K562 (cell line): ENCODE results near the gene UBE2E1. TPM values are rescaled to one million over a fixed set of nuclear protein-coding genes. Genes with fewer than 3 reads are reported as not detected.
A peak's percentile ranks its signal among the peaks of the same experiment; 100 is the strongest.

Experiments
- ATAC-seq: fragments of 200-7000 bp; cut with Tn5 transposase; 3 replicates; pipeline ENCODE4 v1.9.1; 2020; ENCODE audit warnings: moderate library complexity
- BruUV-seq: library from RNA; stranded (reverse); fragments of 400-500 nt; replicated peaks from 2 replicates; lab custom pipeline; 2021; lab: Mats Ljungman, UMichigan
- CTCF ChIA-PET: fragments of 300-600 bp; formaldehyde crosslinking; extraction: SDS; loops from one replicate; lab custom pipeline; 2021; ENCODE audit warnings: low intra/inter-chr PET ratio; lab: Yijun Ruan, JAX
- POLR2A ChIA-PET: fragments of 300-600, 350-650 bp; sonication (Branson Sonifier 250); formaldehyde crosslinking; extraction: SDS; loops from one replicate; lab custom pipeline; 2021; ENCODE audit warnings: antibody characterized with exemption, inconsistent platforms; lab: Yijun Ruan, JAX
- DNase-seq, 4 experiments: peaks; one replicate each; pipeline versions ENCODE4 v3.0.0 to v3.0.0-alpha.2; 2011 to 2018; ENCODE audit warnings: low spot score in 3 of 4, mixed read lengths in 3 of 4; ENCODE audit errors: extremely low read depth in 1 of 4
- FAIRE-seq: peaks from 2 replicates; lab custom pipeline; 2011; peaks lifted over from hg19 to GRCh38; lab: Jason Lieb, UNC
- H2AFZ ChIP-seq: 2 replicates; pipeline ENCODE4 v1.6.0; 2011; ENCODE audit warnings: low read depth, low read length, control low read depth, inconsistent platforms
- H3K27ac ChIP-seq: fragments of 200-600 bp; 3 replicates; pipeline ENCODE4 v1.8.0; 2011; ENCODE audit warnings: low read depth, mild to moderate bottlenecking, control low read depth, inconsistent platforms, low read length, moderate library complexity, mixed read lengths; ENCODE audit errors: extremely low read depth
- H3K27me3 ChIP-seq, 2 experiments: fragments of 300-600 bp in 1 of 2; 2 replicates in 1 of 2; 3 replicates in 1 of 2; pipeline versions ENCODE4 v1.6.0 to v1.8.0; 2011; ENCODE audit warnings: inconsistent platforms in 2 of 2, low read length in 2 of 2, mild to moderate bottlenecking in 1 of 2, mixed read lengths in 1 of 2, moderate library complexity in 1 of 2; ENCODE audit not compliant: control insufficient read depth in 2 of 2, insufficient read depth in 2 of 2
- H3K36me3 ChIP-seq: fragments of 300-600 bp; 3 replicates; pipeline ENCODE4 v1.8.0; 2011; ENCODE audit warnings: mild to moderate bottlenecking, low read length, inconsistent platforms; ENCODE audit not compliant: control insufficient read depth, insufficient read depth
- H3K4me1 ChIP-seq, 2 experiments: fragments of 200-600 bp in 1 of 2; replicated peaks in 1 of 2; 2 replicates in 1 of 2; 3 replicates in 1 of 2; pipeline versions ENCODE4 v1.5.1 to v1.8.0; 2011; ENCODE audit warnings: inconsistent platforms in 2 of 2, low read length in 2 of 2, mild to moderate bottlenecking in 1 of 2, mixed read lengths in 1 of 2, moderate library complexity in 1 of 2; ENCODE audit not compliant: control insufficient read depth in 2 of 2, insufficient read depth in 2 of 2
- H3K4me2 ChIP-seq: 2 replicates; pipeline ENCODE4 v1.6.1; 2011; ENCODE audit warnings: low read length, control low read depth, inconsistent platforms, mixed read lengths; ENCODE audit not compliant: insufficient read depth
- H3K4me3 ChIP-seq: fragments of 200-600 bp; sonication (generic), shearing (Covaris generic); 2 replicates; pipeline ENCODE4 v1.5.1; 2016; ENCODE audit warnings: control low read depth, inconsistent platforms
- H3K79me2 ChIP-seq: fragments of 200-600 bp; 3 replicates; pipeline ENCODE4 v1.8.0; 2011; ENCODE audit warnings: low read length, inconsistent platforms; ENCODE audit not compliant: control insufficient read depth, insufficient read depth
- H3K9ac ChIP-seq, 2 experiments: 2 replicates each; pipeline versions ENCODE4 v1.6.0 to v1.6.1; 2011; ENCODE audit warnings: low read depth in 2 of 2, low read length in 2 of 2, control low read depth in 1 of 2, inconsistent platforms in 1 of 2, mild to moderate bottlenecking in 1 of 2, mixed read lengths in 1 of 2; ENCODE audit not compliant: insufficient read depth in 1 of 2
- H3K9me1 ChIP-seq: one replicate; pipeline ENCODE4 v1.6.0; 2011; ENCODE audit warnings: inconsistent platforms, mild to moderate bottlenecking, low read length, moderate library complexity; ENCODE audit not compliant: control insufficient read depth, insufficient read depth
- H3K9me3 ChIP-seq: replicated peaks from 2 replicates; pipeline ENCODE4 v1.5.1; 2011; ENCODE audit warnings: low read depth, low read length, inconsistent platforms; ENCODE audit not compliant: control insufficient read depth, insufficient read depth
- H4K20me1 ChIP-seq: replicated peaks from 2 replicates; pipeline ENCODE4 v1.6.1; 2011; ENCODE audit warnings: low read length, inconsistent platforms, mixed read lengths; ENCODE audit not compliant: control insufficient read depth, insufficient read depth
- NFATC3 ChIP-seq: fragments of 450-650 bp; IDR thresholded peaks from 2 replicates; pipeline ENCODE4 v1.6.1; 2017; ENCODE audit warnings: mild to moderate bottlenecking
- PHB ChIP-seq: fragments of 250-450 bp; sonication (Bioruptor Pico); IDR thresholded peaks from 2 replicates; pipeline ENCODE4 v1.5.0; 2021
- PML ChIP-seq: IDR thresholded peaks from 2 replicates; pipeline ENCODE4 v1.6.1; 2012; ENCODE audit warnings: low read length, inconsistent platforms
- PRMT5 ChIP-seq: sonication (generic); formaldehyde crosslinking; IDR thresholded peaks from 2 replicates; pipeline ENCODE4 v1.5.0; 2020; ENCODE audit warnings: missing genetic modification reagents
- PRPF4 ChIP-seq: fragments of 200-400 bp; formaldehyde crosslinking; IDR thresholded peaks from one replicate; pipeline ENCODE4 v1.6.1; 2017; ENCODE audit warnings: low read length, low read depth, mild to moderate bottlenecking; ENCODE audit not compliant: insufficient read depth, poor library complexity, severe bottlenecking
- SAFB ChIP-seq: fragments of 200-400 bp; formaldehyde crosslinking; IDR thresholded peaks from 2 replicates; pipeline ENCODE4 v1.6.1; 2017; ENCODE audit warnings: low read depth, low read length, borderline replicate concordance
- ZEB2 ChIP-seq: fragments of 450-650 bp; IDR thresholded peaks from 2 replicates; pipeline ENCODE4 v1.6.1; 2016
- ZNF217 ChIP-seq: sonication (generic); formaldehyde crosslinking; IDR thresholded peaks from 2 replicates; pipeline ENCODE4 v1.8.0; 2022; ENCODE audit warnings: mild to moderate bottlenecking, missing genetic modification reagents
- WGBS: fragments of 100-300 bp; shearing (Covaris generic); methylation state at CpG from one replicate; pipeline ENCODE4 v1.1.6; 2016; ENCODE audit warnings: low coverage, mixed read lengths; ENCODE audit not compliant: insufficient coverage; ENCODE audit errors: missing lambda C conversion rate; 5-methylcytosine and 5-hydroxymethylcytosine counted together
- in situ Hi-C: fragments of 300-500 bp; cut with MboI; formaldehyde crosslinking; loops from 4 replicates; pipeline ENCODE4 v1.15.0; 2018; ENCODE audit warnings: inconsistent platforms, mixed read lengths
- intact Hi-C: fragments of 100-400 bp; cut with micrococcal nuclease; formaldehyde crosslinking; loops from 2 replicates; pipeline ENCODE4 v1.14.2; 2022
- polyA plus RNA-seq, 8 experiments: library from polyadenylated mRNA; depleted of rRNA in 4 of 8; stranded (reverse) in 5 of 8; unstranded in 3 of 8; fragments of >200 nt; fragmentation: Nextera tagmentation in 2 of 8; fragmentation: Illumina TruSeq in 1 of 8; extraction: Ambion mirVana in 2 of 8; extraction: Trizol in 1 of 8; gene quantifications; 2 replicates each; pipeline versions ENCODE4 v1.2.1 to v1.2.3, GENCODE V29; 2011 to 2014; ENCODE audit warnings: inconsistent platforms in 1 of 8, missing spikeins in 1 of 8
- total RNA-seq, 7 experiments: library from RNA; depleted of rRNA in 6 of 7; stranded (reverse); fragments of >200 nt in 6 of 7; fragmentation: Illumina TruSeq in 2 of 7; extraction: Trizol in 2 of 7; gene quantifications; 2 replicates each; pipeline versions ENCODE4 v1.2.1 to v1.2.3, GENCODE V29; 2011 to 2021; ENCODE audit warnings: low replicate concordance in 1 of 7
- TF ChIP-seq, protein P1 (sequence below): fragments of 250-450 bp; sonication (Bioruptor Pico); IDR thresholded peaks from 2 replicates; pipeline ENCODE4 v1.9.0; 2021; ENCODE audit warnings: mild to moderate bottlenecking, inconsistent platforms

The UBE2E1 gene
- total and polyA plus RNA-seq, 9 of the 15 experiments (the other 6 are each of a cell fraction or from before 2014, with no cell fraction given), result 54.4 to 294 (median 165) TPM

DNA sequence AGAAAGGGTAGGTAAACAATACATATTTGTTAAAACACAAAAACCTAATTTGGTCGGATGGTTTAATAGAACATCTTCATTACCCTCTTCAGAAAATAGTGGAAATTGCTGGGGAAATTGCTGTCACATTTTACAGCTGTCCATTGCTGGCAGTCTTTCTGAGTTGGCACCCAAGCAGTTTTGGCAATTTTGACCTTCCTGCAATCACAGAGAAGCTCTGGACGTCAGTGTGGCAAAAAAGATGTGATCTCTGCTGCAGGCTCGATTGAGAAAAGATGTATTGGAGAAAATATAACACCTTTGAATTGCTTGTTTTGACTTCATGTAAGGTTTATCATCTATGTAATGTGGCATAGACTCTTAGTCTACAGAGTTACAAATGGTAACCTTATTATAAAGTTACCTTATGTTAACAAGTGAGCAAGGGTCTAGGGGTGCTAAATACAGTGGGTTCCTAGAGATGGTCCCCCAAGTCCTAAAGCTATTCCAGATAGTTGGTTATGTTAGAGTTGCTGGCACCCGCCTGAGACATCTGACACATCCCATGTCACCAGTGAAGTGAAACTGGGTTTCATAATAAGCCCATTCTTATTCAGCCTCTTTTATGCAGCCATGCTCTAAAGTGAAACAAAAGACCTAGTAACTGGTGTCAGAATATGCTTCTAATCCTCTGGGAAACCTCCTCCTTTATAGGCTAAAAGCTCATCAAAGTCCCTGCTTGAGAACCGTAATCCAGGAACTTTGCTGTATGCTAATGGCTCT is 14.0 kb downstream of the UBE2E1 start:
- peaks cover 16% of the 10 kb centered on the region for H3K36me3 ChIP-seq
- no peak for DNase-seq
- BruUV-seq, result no TSS peak
- 75% methylated on average over 5 of the region's 5 CpGs for WGBS
- no peaks in the 10 kb centered on the region for H3K27me3 ChIP-seq
- in situ Hi-C loops (no loop called here), intact Hi-C loops (no loop called here)
- no peaks in the 10 kb centered on the region for H3K9me1 ChIP-seq
- no peak for FAIRE-seq
- H2AFZ ChIP-seq, result no peak overlapping the region
- H4K20me1 ChIP-seq, result peaks cover 13% of the 10 kb centered on the region
- no peak overlapping the region for H3K9ac ChIP-seq
- H3K4me2 ChIP-seq, result no peak overlapping the region
- CTCF ChIA-PET, result no interaction called here
- no peak overlapping the region for H3K4me3 ChIP-seq
- ATAC-seq, result no peak
- H3K4me1 ChIP-seq, result peaks cover 8 to 28% of the 10 kb centered on the region in 2 experiments
- H3K79me2 ChIP-seq, result peaks cover 84% of the 10 kb centered on the region
- POLR2A ChIA-PET, result interaction anchor here (1.1 to 5.8 kb wide), 2 partner anchors 12 to 14 kb away, joined by 10 to 41 read pairs; no protein-coding TSS in a partner anchor
- no peaks in the 10 kb centered on the region for H3K9me3 ChIP-seq
- no peak overlapping the region for H3K27ac ChIP-seq
- TF ChIP-seq SAFB (no peak), PRPF4 (no peak)

- ATAC-seq, result no peak
- POLR2A ChIA-PET, result interaction anchor here (5.8 kb wide), 1 partner anchor 13 kb away, joined by 41 read pairs; no protein-coding TSS in a partner anchor
- H3K36me3 ChIP-seq, result peaks cover 8% of the 10 kb centered on the region
- H3K9me3 ChIP-seq, result no peaks in the 10 kb centered on the region
- CTCF ChIA-PET, result no interaction called here
- no peak overlapping the region for H3K4me3 ChIP-seq
- H4K20me1 ChIP-seq, result peaks cover 16% of the 10 kb centered on the region
- no peak overlapping the region for H3K9ac ChIP-seq
- no peak for TF ChIP-seq ZNF217 (CRISPR knock-in tag)
- TF ChIP-seq PML, result no peak
- TF ChIP-seq, protein P1, sequence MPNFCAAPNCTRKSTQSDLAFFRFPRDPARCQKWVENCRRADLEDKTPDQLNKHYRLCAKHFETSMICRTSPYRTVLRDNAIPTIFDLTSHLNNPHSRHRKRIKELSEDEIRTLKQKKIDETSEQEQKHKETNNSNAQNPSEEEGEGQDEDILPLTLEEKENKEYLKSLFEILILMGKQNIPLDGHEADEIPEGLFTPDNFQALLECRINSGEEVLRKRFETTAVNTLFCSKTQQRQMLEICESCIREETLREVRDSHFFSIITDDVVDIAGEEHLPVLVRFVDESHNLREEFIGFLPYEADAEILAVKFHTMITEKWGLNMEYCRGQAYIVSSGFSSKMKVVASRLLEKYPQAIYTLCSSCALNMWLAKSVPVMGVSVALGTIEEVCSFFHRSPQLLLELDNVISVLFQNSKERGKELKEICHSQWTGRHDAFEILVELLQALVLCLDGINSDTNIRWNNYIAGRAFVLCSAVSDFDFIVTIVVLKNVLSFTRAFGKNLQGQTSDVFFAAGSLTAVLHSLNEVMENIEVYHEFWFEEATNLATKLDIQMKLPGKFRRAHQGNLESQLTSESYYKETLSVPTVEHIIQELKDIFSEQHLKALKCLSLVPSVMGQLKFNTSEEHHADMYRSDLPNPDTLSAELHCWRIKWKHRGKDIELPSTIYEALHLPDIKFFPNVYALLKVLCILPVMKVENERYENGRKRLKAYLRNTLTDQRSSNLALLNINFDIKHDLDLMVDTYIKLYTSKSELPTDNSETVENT (CRISPR knock-in tag), result no peak
- TF ChIP-seq SAFB, result no peak
- no peak for TF ChIP-seq NFATC3
- no peak for TF ChIP-seq ZEB2
- TF ChIP-seq PHB (CRISPR knock-in tag), result no peak
- no peak for TF ChIP-seq PRMT5 (CRISPR knock-in tag)
- TF ChIP-seq, all 486 proteins: peak for 0
- FAIRE-seq (no peak), DNase-seq (no peak)
- Histone ChIP-seq H3K4me2 (no peak overlapping the region), H3K27ac (no peak overlapping the region), H3K79me2 (peaks cover 84% of the 10 kb centered on the region), H2AFZ (no peak overlapping the region), H3K9me1 (no peaks in the 10 kb centered on the region), H3K27me3 (no peaks in the 10 kb centered on the region), H3K4me1 (peaks cover 12 to 38% of the 10 kb centered on the region in 2 experiments)
- WGBS, result 72% methylated on average over 1 of the region's 1 CpG
- BruUV-seq, result TSS peak; percentile 1
- in situ Hi-C loops (no loop called here), intact Hi-C loops (no loop called here)
Observed at GRCh38 chr3:23820888-23821287, 15.1 kb downstream of the UBE2E1 start.
